Endometrial microvascular endothelial cells (primary cell): ENCODE data around the gene SKOR2. TPM values are rescaled to one million over a fixed set of nuclear protein-coding genes. Genes with fewer than 3 reads are reported as not detected.
"Not testable (repeated sequence)": the region's sequence is repeated elsewhere in the genome, so short reads cannot be mapped to it uniquely, and the experiment has no call there.

ENCODE experiments used
- in situ Hi-C: cut with HindIII; loops from 2 replicates; pipeline ENCODE4 v1.10.0; 2017; ENCODE audit warnings: low sequenced_read_pairs, low pct_unique_long_range_greater_than_20kb; ENCODE audit errors: inconsistent ontology term
- total RNA-seq: library from RNA; depleted of rRNA; stranded (reverse); fragments of >200 nt; gene quantifications from one replicate; pipeline ENCODE4 v1.2.3, GENCODE V29; 2015; ENCODE audit errors: inconsistent ontology term

SKOR2 gene
- total RNA-seq, 1 donor from 2014 or later, result not detected

GRCh38 chr18:47206945-47207637 lies 44.4 kb downstream of the SKOR2 start:
- in situ Hi-C loops, result no loop called here

- in situ Hi-C loops, result no loop called here
Observed at GRCh38 chr18:47204908-47205522, 46.4 kb downstream of the SKOR2 start.

- in situ Hi-C loops, result no loop called here
Observed at GRCh38 chr18:47203626-47204464, 47.6 kb downstream of the SKOR2 start.

GRCh38 chr18:47195961-47196360 lies 55.5 kb downstream of the SKOR2 start:
- in situ Hi-C loops, result not testable (repeated sequence)

- in situ Hi-C loops, result no loop called here
Observed at GRCh38 chr18:47191961-47192360, 59.5 kb downstream of the SKOR2 start.

GRCh38 chr18:47187721-47188120 lies 63.7 kb downstream of the SKOR2 start:
- in situ Hi-C loops, result no loop called here

- in situ Hi-C loops, result no loop called here
Observed at GRCh38 chr18:47184419-47185050, 66.9 kb downstream of the SKOR2 start.

GRCh38 chr18:47182156-47182555 lies 69.3 kb downstream of the SKOR2 start:
- in situ Hi-C loops, result not testable (repeated sequence)

GRCh38 chr18:47180765-47181164 lies 70.7 kb downstream of the SKOR2 start:
- in situ Hi-C loops, result no loop called here

- in situ Hi-C loops, result no loop called here
Observed at GRCh38 chr18:47179520-47179919, 71.9 kb downstream of the SKOR2 start.

- in situ Hi-C loops, result no loop called here
Observed at GRCh38 chr18:47175898-47176575, 75.4 kb downstream of the SKOR2 start, which contains the start of gene IER3IP1. Gene IER3IP1, minus strand, starts transcription at chr18:47176364. Its CDS starts 87 bp downstream, at chr18:47176277.

GRCh38 chr18:47175283-47175897 lies 76.1 kb downstream of the SKOR2 start:
- in situ Hi-C loops, result no loop called here

GRCh38 chr18:47174545-47175116 lies 76.8 kb downstream of the SKOR2 start:
- in situ Hi-C loops, result no loop called here

GRCh38 chr18:47172476-47172875 lies 79.0 kb downstream of the SKOR2 start:
- in situ Hi-C loops, result no loop called here

GRCh38 chr18:47168913-47169312 lies 82.5 kb downstream of the SKOR2 start:
- in situ Hi-C loops, result no loop called here

- in situ Hi-C loops, result no loop called here
Observed at GRCh38 chr18:47168509-47168908, 83.0 kb downstream of the SKOR2 start.

- in situ Hi-C loops, result no loop called here
Observed at GRCh38 chr18:47166294-47166693, 85.2 kb downstream of the SKOR2 start.

- in situ Hi-C loops, result no loop called here
Observed at GRCh38 chr18:47163241-47163640, 88.2 kb downstream of the SKOR2 start.
